Measurements from ENCODE around the gene TRIM28. TPM values are rescaled to one million over a fixed set of nuclear protein-coding genes. Genes with fewer than 3 reads are reported as not detected.

Gene TRIM28
- total RNA-seq, 1 donor from 2014 or later = 286 TPM

- DNase-seq (ENCODE audit: low spot score) = no peak
Observed at GRCh38 chr19:58560007-58560887, 16.4 kb downstream of the TRIM28 start.

- DNase-seq (ENCODE audit: low spot score) = no peak
Observed at GRCh38 chr19:58560921-58561320, 17.1 kb downstream of the TRIM28 start.

- no peak for DNase-seq (ENCODE audit: low spot score)
Observed at GRCh38 chr19:58561373-58562121, 17.7 kb downstream of the TRIM28 start.

- DNase-seq (ENCODE audit: low spot score) = peak; percentile 38
Observed at GRCh38 chr19:58562122-58563033, 18.5 kb downstream of the TRIM28 start.

GRCh38 chr19:58563034-58563573, 19.2 kb downstream of the TRIM28 start:
- DNase-seq (ENCODE audit: low spot score) = no peak

GRCh38 chr19:58563823-58564222, 20.0 kb downstream of the TRIM28 start:
- no peak for DNase-seq (ENCODE audit: low spot score)

GRCh38 chr19:58566989-58567388, 23.1 kb downstream of the TRIM28 start:
- no peak for DNase-seq (ENCODE audit: low spot score)

GRCh38 chr19:58568453-58569130, 24.7 kb downstream of the TRIM28 start:
- DNase-seq (ENCODE audit: low spot score) = no peak

- DNase-seq (ENCODE audit: low spot score) = no peak
Observed at GRCh38 chr19:58569191-58569942, 25.5 kb downstream of the TRIM28 start.

- DNase-seq (ENCODE audit: low spot score) = no peak
Observed at GRCh38 chr19:58569943-58570670, 26.2 kb downstream of the TRIM28 start.

- no peak for DNase-seq (ENCODE audit: low spot score)
Observed at GRCh38 chr19:58570770-58571574, 27.1 kb downstream of the TRIM28 start.

- DNase-seq (ENCODE audit: low spot score) = no peak
Observed at GRCh38 chr19:58571575-58571947, 27.7 kb downstream of the TRIM28 start.

GRCh38 chr19:58572026-58572817, 28.4 kb downstream of the TRIM28 start:
- no peak for DNase-seq (ENCODE audit: low spot score)

- DNase-seq (ENCODE audit: low spot score) = peak; percentile 100
Observed at GRCh38 chr19:58572818-58573657, 29.2 kb downstream of the TRIM28 start, which contains the start of gene MZF1. MZF1 (minus strand) TSS chr19:58573335; CDS start chr19:58571389, 1,946 bp downstream.

- no peak for DNase-seq (ENCODE audit: low spot score)
Observed at GRCh38 chr19:58573658-58574164, 29.8 kb downstream of the TRIM28 start.

GRCh38 chr19:58575183-58576041, 31.5 kb downstream of the TRIM28 start:
- DNase-seq (ENCODE audit: low spot score) = peak; percentile 88

All from mucosa of gallbladder (tissue), 1 donor.